Parathyroid adenoma (tissue), 2 donors: ENCODE results near the gene CMC4.
A peak's percentile ranks its signal among the peaks of the same experiment; 100 is the strongest.

Source experiments
- H2AFZ ChIP-seq: fragments of 300-600 bp; sonication (generic); one replicate; pipeline ENCODE4 v1.7.0; 2017; ENCODE audit warnings: antibody characterized with exemption, mild to moderate bottlenecking
- H3K27ac ChIP-seq: fragments of 300-600 bp; sonication (generic); one replicate; pipeline ENCODE4 v1.7.0; 2017
- H3K27me3 ChIP-seq: fragments of 300-600 bp; sonication (generic); one replicate; pipeline ENCODE4 v1.7.0; 2017; ENCODE audit warnings: low read length; ENCODE audit not compliant: control insufficient read depth, insufficient read depth
- H3K36me3 ChIP-seq: fragments of 300-600 bp; sonication (generic); one replicate; pipeline ENCODE4 v1.7.0; 2017; ENCODE audit warnings: low read length; ENCODE audit not compliant: control insufficient read depth, insufficient read depth
- H3K4me1 ChIP-seq: fragments of 300-600 bp; sonication (generic); one replicate; pipeline ENCODE4 v1.7.0; 2017; ENCODE audit warnings: control low read depth
- H3K4me2 ChIP-seq: fragments of 300-600 bp; sonication (generic); one replicate; pipeline ENCODE4 v1.7.0; 2017; ENCODE audit warnings: low read length
- H3K4me3 ChIP-seq: fragments of 300-600 bp; sonication (generic); one replicate; pipeline ENCODE4 v1.7.0; 2017; ENCODE audit warnings: low read depth, low read length
- H3K79me2 ChIP-seq: fragments of 300-600 bp; sonication (generic); one replicate; pipeline ENCODE4 v1.7.0; 2017; ENCODE audit warnings: control low read depth
- H3K9ac ChIP-seq: fragments of 300-600 bp; sonication (generic); one replicate; pipeline ENCODE4 v1.7.0; 2017; ENCODE audit warnings: mild to moderate bottlenecking
- H3K9me3 ChIP-seq: fragments of 300-600 bp; sonication (generic); one replicate; pipeline ENCODE4 v1.7.0; 2017; ENCODE audit warnings: low read length; ENCODE audit not compliant: control insufficient read depth
- TF ChIP-seq, protein P1 (sequence below): fragments of 300-600 bp; sonication (generic); IDR thresholded peaks from one replicate; pipeline ENCODE4 v1.7.0; 2017; ENCODE audit warnings: antibody characterized with exemption, mild to moderate bottlenecking
- donor health status: primary hyperparathyroidism.

The CMC4 gene

DNA sequence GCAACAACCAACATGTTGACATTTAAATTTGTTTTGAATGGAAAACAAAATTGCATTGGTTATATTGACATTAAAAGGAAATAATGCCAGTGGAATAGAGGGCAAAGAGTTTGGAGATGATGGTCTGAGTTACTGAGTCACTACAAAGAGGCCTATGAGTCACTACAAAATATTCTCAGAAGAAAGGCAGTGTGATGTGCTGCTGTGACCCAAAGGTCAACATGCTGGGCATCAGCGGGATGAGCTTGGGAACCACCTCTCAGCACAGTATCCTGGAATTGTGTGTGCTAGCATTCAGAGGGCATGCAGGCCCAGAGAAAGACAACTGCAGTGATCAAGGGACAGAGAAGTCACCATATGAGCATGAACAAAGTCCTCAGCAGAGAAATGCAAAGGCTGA lies 2.8 kb downstream of the CMC4 start:
- H3K9ac ChIP-seq, result no peak overlapping the region
- no peaks in the 10 kb centered on the region for H3K9me3 ChIP-seq
- H3K27me3 ChIP-seq, result no peaks in the 10 kb centered on the region
- H3K4me2 ChIP-seq, result no peak overlapping the region
- no peaks in the 10 kb centered on the region for H3K36me3 ChIP-seq
- peaks cover 4% of the 10 kb centered on the region for H3K4me1 ChIP-seq
- H3K79me2 ChIP-seq, result peaks cover 2% of the 10 kb centered on the region
- H2AFZ ChIP-seq, result no peak overlapping the region
- H3K4me3 ChIP-seq, result no peak overlapping the region
- TF ChIP-seq, protein P1, sequence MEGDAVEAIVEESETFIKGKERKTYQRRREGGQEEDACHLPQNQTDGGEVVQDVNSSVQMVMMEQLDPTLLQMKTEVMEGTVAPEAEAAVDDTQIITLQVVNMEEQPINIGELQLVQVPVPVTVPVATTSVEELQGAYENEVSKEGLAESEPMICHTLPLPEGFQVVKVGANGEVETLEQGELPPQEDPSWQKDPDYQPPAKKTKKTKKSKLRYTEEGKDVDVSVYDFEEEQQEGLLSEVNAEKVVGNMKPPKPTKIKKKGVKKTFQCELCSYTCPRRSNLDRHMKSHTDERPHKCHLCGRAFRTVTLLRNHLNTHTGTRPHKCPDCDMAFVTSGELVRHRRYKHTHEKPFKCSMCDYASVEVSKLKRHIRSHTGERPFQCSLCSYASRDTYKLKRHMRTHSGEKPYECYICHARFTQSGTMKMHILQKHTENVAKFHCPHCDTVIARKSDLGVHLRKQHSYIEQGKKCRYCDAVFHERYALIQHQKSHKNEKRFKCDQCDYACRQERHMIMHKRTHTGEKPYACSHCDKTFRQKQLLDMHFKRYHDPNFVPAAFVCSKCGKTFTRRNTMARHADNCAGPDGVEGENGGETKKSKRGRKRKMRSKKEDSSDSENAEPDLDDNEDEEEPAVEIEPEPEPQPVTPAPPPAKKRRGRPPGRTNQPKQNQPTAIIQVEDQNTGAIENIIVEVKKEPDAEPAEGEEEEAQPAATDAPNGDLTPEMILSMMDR, result no peak
- H3K27ac ChIP-seq, result no peak overlapping the region

DNA sequence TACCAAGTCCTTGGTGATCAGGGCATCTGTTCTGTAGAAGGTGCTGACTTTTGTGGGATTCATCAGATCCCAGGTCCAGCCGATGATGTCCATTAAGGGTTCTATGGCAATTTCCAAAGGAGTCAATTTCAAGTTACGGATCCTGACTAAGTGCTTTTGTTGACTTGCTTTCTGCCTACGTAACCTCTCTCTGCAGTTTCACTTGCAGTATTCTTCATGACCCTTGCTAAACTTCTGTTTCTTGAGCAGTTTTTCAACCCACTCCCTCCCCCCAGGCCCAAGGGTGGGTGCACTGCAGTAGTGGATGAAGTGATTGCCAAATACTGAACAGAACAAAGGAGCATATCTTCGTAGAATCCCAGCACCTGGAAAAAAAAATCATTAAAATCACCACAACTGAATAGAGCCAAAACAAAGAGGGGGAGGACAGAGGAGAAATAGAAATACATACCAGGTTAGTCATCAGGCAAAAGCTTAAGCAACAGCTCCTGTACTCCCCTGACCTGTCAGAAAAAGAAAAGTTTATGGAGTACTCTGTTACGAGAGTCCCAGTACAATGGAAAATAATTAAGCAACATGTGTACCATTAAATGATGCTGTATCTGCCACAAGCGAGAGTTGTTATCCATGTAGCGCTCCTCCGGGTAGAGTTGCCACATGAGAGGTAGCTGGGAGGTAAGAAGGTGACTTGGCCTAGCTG lies 5.8 kb downstream of the CMC4 start:
- Histone ChIP-seq H3K9ac (no peak overlapping the region), H3K4me2 (no peak overlapping the region), H3K27me3 (no peaks in the 10 kb centered on the region), H2AFZ (no peak overlapping the region), H3K79me2 (peaks cover 2% of the 10 kb centered on the region), H3K4me3 (no peak overlapping the region), H3K36me3 (no peaks in the 10 kb centered on the region), H3K4me1 (peaks cover 4% of the 10 kb centered on the region), H3K9me3 (no peaks in the 10 kb centered on the region), H3K27ac (no peak overlapping the region)
- TF ChIP-seq, protein P1, result no peak

DNA sequence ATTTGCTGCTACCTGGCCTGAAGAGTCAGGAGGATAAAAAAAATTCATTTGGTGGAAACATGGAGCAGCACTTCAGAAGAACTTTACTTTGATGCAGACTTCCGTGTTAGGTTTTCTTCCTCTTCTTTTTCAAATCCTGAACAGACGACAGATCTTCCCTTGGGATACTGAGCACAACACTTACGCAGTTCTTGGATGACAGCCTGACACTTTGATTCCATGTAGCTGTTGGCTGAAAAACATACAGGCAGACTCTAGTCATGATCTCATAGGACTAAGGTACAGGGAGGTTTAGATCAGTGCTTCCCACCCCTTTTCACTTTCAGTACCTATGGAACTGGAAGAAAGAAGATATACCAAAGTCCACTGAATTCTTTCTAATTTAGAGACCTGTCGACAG lies 9.2 kb downstream of the CMC4 start:
- Histone ChIP-seq H3K9ac (no peak overlapping the region), H3K36me3 (no peaks in the 10 kb centered on the region), H3K9me3 (no peaks in the 10 kb centered on the region), H2AFZ (no peak overlapping the region), H3K4me3 (no peak overlapping the region), H3K79me2 (no peaks in the 10 kb centered on the region), H3K4me2 (no peak overlapping the region), H3K4me1 (no peaks in the 10 kb centered on the region), H3K27me3 (no peaks in the 10 kb centered on the region), H3K27ac (no peak overlapping the region)
- TF ChIP-seq, protein P1, result no peak

DNA sequence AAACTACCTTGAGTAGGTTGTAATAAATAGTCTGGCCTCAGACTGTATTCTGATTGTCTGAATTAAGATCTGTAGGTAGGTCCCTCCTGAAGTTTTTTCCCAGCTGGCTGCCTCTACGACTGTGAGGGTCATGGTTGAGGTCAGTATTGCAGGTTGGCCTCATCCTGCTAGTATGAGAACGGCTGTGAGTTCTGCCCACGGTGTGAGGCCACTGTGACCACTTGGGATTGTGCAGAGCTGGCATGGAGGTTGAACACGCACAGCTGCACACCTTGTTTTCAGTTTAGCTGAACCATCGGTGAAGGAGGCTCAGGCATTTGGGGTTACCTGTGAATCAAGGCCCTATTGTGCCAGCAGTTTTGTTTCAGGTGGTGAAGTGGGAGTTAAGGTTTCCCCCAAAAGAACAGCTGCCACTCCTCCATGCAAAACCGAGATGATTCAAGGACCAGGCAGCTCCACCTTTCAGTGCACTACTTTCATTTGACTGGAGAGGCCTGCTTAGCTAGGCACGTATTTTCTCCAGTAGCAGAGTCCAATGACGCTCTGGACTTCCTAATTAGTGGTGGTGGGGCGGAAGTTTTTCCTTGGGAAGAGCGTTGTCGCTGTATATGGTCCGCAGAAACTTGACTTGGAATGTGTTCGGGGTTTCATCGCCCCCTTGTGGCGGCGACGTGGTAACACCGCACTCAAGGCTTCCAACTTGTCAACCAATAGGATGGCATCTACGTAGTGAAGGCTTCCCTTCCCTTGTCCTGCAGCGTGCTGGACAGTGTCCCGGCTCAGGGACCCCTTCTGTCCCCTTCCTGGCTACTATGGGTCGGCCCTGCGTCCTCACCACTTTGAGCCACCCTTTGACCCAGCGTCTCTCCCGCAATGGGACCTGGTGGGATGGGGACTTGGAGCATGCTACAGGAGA lies 13.8 kb downstream of the CMC4 start:
- no peak overlapping the region for H3K4me3 ChIP-seq
- no peak overlapping the region for H3K27ac ChIP-seq
- no peaks in the 10 kb centered on the region for H3K4me1 ChIP-seq
- no peaks in the 10 kb centered on the region for H3K79me2 ChIP-seq
- H3K27me3 ChIP-seq, result no peaks in the 10 kb centered on the region
- H3K4me2 ChIP-seq, result no peak overlapping the region
- TF ChIP-seq, protein P1, result peak; percentile 71
- peak overlapping the region; percentile 23 for H2AFZ ChIP-seq
- H3K9ac ChIP-seq, result no peak overlapping the region
- no peaks in the 10 kb centered on the region for H3K36me3 ChIP-seq
- H3K9me3 ChIP-seq, result no peaks in the 10 kb centered on the region
